ENCODE data around the gene FAHD1.

- TF ChIP-seq CTCF (conservative IDR thresholded peaks at IDR 0.05 in 1 of 2, IDR thresholded peaks at IDR 0.05 in 1 of 2; ENCODE audit: low read depth in 1 of 2, low read length in 2 of 2): no peak
- no peak for TF ChIP-seq EZH2 (IDR thresholded peaks at IDR 0.05; ENCODE audit: low read length, missing control alignments)
These were observed 19.4 kb upstream of the FAHD1 start for GRCh38 chr16:1807626-1808025.
